Astrocyte of the spinal cord (primary cell): ENCODE measurements around the gene CAMKK1.

Experiments used
- DNase-seq: peaks from one replicate; pipeline ENCODE4 v3.0.0; 2011; ENCODE audit warnings: low read depth, low spot score
- H3K4me3 ChIP-seq: 2 replicates; pipeline ENCODE4 v1.5.1; 2011; ENCODE audit warnings: low read depth, mild to moderate bottlenecking, low read length, moderate library complexity
- in situ Hi-C: cut with HindIII; loops from 2 replicates; pipeline ENCODE4 v1.10.0; 2017; ENCODE audit warnings: low sequenced_read_pairs
- TF ChIP-seq, protein P1 (sequence below): IDR thresholded peaks from 2 replicates; pipeline ENCODE4 v1.5.1; 2012; ENCODE audit warnings: low read depth, mild to moderate bottlenecking, low read length, inconsistent platforms

The CAMKK1 gene

DNA sequence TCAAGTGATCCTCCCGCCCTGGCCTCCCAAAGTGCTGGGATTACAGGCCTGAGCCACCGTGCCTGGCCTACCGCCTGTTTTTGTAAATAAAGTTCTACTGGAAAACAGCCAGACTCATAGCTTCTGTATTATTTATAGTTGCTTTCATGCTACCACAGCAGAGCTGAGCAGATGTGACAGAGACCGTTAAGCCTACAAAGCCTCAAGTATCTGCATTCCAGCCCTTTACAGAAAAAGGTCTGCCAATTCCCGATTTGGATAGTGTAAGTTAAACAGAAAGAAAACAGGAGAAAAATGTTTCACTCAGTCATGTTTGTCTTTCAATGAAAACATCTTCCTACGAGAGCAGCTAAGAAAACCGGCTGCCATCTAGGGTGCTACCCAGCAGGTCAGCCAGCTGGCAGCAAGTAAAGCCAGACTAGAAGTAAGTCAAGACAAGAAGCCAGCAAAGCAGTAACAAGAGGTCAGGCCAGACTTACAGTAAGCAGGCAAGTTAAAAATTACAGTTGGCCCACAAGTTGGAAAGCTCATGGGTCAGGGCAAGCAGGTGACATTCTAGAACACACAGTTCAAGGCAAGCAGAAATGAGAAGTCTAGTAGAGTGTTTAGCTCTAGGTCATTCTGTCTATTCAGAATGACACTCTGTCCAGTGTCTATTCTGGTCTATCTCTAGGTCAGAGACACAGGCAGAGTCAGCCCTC is 64.6 kb downstream of the CAMKK1 start:
- TF ChIP-seq, protein P1, sequence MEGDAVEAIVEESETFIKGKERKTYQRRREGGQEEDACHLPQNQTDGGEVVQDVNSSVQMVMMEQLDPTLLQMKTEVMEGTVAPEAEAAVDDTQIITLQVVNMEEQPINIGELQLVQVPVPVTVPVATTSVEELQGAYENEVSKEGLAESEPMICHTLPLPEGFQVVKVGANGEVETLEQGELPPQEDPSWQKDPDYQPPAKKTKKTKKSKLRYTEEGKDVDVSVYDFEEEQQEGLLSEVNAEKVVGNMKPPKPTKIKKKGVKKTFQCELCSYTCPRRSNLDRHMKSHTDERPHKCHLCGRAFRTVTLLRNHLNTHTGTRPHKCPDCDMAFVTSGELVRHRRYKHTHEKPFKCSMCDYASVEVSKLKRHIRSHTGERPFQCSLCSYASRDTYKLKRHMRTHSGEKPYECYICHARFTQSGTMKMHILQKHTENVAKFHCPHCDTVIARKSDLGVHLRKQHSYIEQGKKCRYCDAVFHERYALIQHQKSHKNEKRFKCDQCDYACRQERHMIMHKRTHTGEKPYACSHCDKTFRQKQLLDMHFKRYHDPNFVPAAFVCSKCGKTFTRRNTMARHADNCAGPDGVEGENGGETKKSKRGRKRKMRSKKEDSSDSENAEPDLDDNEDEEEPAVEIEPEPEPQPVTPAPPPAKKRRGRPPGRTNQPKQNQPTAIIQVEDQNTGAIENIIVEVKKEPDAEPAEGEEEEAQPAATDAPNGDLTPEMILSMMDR, result no peak
- in situ Hi-C loops, result no loop called here
- DNase-seq, result peak; percentile 33
- no peak overlapping the region for H3K4me3 ChIP-seq

DNA sequence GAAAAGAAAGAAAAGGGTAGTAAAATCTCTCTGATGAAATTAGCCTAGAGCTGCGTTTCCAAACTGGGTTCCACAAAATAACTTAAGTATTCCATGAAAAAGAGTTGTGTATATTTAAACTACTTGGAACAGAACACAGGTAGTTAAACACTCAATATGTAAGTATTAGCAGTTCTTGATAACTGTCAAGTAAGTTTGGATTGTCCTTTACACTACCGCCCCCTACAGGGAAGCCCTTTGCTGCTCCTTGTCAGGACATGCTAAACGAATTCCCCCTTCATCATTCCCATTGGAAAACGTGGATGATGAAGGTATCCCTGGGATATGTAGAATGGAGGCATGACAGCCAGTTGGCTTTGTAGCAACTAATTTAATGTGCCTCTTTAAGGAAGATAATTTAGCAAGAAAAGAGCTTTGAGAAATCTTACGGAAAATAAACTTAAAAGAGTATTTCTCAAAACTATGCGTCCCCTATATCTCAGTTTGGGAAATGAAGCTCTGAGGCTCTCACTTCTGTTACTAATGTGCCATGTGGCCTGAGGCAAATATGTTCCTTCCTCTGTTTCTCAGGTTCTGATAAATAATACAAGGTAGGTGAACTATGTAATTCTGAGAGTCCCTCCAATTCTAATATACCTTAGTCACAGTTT is 65.6 kb downstream of the CAMKK1 start:
- DNase-seq, result peak; percentile 77
- H3K4me3 ChIP-seq, result no peak overlapping the region
- in situ Hi-C loops, result no loop called here
- TF ChIP-seq, protein P1, result peak; percentile 86

DNA sequence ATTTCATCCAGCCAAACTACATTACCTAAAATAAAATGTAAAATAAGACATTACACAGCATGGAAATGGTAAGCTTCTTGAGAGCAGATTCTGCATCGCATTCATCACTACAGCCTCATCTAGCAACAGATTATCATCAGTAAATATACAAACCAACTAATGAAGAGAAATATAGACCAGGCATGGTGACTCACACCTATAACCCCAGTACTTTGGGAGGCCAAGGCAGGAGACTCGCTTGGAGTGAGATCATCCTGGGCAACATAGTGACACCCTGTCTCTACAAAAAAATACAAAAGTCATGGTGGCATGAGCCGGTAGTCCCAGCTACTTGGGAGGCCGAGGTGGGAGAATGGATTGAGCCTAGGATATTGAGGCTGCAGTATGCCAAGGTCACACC is 66.7 kb downstream of the CAMKK1 start:
- no peak overlapping the region for H3K4me3 ChIP-seq
- no peak for DNase-seq
- TF ChIP-seq, protein P1, result no peak
- in situ Hi-C loops, result no loop called here

DNA sequence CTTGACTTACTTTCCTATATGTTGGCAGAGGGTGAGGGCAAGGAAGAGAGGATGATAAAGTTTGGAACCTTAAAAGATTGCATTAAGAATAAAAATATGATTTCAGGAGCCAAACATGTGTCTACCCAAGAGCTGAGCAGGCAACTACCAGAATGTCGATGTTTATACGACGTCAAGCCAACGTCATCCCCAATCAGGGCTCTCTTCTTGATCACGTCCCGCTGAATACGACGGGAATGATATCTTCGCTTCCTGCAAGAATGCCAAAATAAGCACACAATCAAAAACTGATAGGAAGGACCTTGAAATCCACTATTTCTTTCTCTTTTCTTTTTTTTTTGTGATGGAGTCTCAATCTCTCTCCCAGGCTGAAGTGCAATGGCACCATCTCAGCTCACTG is 71.8 kb downstream of the CAMKK1 start:
- H3K4me3 ChIP-seq, result no peak overlapping the region
- in situ Hi-C loops, result no loop called here
- TF ChIP-seq, protein P1, result no peak
- no peak for DNase-seq

DNA sequence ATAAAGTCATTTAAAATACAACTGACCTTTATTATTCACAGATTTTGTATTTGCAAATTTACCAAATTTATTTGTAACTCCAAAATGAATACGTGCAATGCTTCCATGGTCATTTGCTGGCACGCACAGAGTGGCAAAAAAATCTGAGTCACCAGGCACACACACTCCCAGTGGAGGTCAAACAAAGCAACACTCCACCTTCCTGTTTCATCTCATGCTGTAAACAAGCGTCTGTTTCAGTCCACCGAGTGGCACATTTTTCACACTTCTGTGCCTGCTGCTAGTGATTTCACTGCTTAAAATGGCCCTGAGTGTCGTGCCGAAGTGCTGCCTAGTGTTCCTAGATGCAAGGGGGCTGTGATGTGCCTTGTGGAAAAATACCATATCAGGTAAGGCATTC is 74.1 kb downstream of the CAMKK1 start:
- H3K4me3 ChIP-seq, result no peak overlapping the region
- no peak for DNase-seq
- TF ChIP-seq, protein P1, result no peak
- in situ Hi-C loops, result no loop called here

DNA sequence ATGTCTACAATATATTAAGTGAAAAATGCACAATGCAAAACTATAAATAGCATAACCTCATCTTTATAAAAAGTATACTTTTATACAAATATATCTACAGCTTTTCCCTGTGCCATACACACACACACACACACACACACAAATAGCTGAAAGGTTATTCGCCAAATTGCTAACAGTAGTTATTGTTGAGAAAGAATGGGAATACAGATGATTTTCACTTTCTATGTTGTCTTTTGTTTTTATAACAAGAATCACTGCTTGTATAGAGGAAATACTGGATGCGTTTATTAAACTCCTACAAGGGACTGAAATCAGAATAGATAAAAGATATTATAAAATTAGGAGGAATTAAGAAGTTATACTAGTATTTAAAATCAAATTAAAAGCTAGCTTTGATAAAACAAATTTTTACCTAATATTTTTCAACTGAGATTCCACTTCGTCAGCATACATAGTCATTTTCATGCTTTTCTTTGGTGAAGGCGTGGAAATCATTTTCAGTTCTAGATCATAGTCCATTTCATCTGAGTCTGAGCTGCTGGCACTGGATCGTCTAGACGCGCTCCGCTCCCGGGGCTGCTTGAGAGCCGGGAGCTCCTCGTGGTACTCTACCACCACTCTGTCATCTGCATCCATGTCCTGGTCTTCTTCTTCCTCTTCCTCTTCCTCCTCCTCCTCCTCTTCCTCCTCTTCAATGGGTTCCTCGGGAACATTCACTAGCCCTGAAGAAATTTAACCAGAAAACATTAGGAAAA is 74.8 kb downstream of the CAMKK1 start:
- H3K4me3 ChIP-seq, result no peak overlapping the region
- TF ChIP-seq, protein P1, result no peak
- DNase-seq, result no peak
- in situ Hi-C loops, result no loop called here
